Measurements from ENCODE around the gene FAM124B.

Gene FAM124B

DNA sequence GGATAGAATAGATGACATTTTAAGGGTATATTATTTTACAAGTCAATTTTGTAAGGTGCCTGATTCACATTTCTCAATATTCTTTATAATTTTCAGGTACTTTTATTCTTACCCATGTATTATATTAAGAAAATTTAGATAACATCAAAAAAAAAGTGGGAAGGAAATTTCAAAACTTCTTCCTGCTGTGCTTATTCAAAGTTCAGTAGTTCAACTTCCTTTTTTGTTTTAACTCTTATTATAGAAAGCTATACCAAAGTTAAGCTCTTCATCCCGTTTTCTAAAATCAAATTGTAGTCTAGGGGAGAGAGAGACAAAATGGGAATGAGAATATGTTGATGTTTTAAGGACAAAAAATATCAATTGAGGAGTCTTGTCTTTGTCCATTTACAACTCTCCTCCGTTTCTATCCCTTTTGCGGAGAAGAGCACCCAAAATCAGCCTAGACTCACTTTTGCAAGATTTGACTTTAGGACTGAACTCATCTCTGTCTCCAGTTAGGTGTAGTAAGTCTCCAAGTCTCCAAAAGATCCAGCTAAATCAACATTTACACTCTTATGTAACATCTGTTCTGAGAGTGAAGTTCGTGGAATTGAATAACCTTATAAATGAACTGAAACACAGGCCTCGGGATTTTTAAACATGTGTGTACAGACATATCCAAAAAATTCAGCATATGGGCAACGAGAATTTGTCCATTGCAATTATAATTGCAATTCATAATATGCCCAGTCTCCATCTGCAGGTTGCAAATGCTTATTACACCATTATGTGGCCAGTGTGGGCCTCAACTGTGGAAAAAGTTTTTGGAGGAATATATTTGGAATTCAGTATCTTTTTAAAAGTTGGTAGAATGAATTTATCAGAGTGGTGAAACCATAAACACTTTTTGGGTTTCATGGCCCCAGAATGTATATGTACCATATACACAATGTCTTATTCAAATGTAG, 23.9 kb downstream of the FAM124B start:
- DNase-seq (ENCODE audit: extremely low read depth, low read depth) = no peak
- H3K4me3 ChIP-seq (replicated peaks; ENCODE audit: low read depth, low read length) = no peak overlapping the region
- TF ChIP-seq, protein P1, sequence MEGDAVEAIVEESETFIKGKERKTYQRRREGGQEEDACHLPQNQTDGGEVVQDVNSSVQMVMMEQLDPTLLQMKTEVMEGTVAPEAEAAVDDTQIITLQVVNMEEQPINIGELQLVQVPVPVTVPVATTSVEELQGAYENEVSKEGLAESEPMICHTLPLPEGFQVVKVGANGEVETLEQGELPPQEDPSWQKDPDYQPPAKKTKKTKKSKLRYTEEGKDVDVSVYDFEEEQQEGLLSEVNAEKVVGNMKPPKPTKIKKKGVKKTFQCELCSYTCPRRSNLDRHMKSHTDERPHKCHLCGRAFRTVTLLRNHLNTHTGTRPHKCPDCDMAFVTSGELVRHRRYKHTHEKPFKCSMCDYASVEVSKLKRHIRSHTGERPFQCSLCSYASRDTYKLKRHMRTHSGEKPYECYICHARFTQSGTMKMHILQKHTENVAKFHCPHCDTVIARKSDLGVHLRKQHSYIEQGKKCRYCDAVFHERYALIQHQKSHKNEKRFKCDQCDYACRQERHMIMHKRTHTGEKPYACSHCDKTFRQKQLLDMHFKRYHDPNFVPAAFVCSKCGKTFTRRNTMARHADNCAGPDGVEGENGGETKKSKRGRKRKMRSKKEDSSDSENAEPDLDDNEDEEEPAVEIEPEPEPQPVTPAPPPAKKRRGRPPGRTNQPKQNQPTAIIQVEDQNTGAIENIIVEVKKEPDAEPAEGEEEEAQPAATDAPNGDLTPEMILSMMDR (IDR thresholded peaks at IDR 0.05; ENCODE audit: low read depth, low read length, missing control alignments) = peak; percentile 10

DNA sequence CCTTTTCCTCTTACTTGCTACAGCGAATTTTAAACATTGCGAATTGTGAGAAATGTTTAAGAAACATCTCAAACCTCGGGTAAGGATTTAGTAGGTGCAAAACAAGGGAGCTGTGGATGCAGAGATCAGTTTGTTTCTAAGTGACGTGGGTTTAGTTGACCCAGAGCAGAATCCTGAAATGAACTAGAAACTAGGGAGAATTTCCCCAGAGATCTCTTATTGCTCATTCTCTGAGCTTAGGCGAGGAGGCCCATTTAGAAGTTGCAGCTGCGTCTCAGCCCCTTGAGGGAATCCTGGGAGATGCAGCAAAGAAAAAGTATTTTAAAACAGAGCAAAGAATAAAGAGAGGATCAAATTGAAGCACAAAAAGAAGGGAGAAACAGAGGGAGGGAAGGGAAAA, 29.3 kb downstream of the FAM124B start:
- no peak overlapping the region for H3K4me3 ChIP-seq (replicated peaks; ENCODE audit: low read depth, low read length)
- no peak for DNase-seq (ENCODE audit: extremely low read depth, low read depth)
- TF ChIP-seq, protein P1 (IDR thresholded peaks at IDR 0.05; ENCODE audit: low read depth, low read length, missing control alignments) = no peak

GRCh38 chr2:224369028-224369632, 32.8 kb downstream of the FAM124B start:
- H3K4me3 ChIP-seq (replicated peaks; ENCODE audit: low read depth, low read length) = no peak overlapping the region
- TF ChIP-seq, protein P1 (IDR thresholded peaks at IDR 0.05; ENCODE audit: low read depth, low read length, missing control alignments) = peak; percentile 62
- DNase-seq (ENCODE audit: extremely low read depth, low read depth) = no peak

- DNase-seq (ENCODE audit: extremely low read depth, low read depth) = no peak
- TF ChIP-seq, protein P1 (IDR thresholded peaks at IDR 0.05; ENCODE audit: low read depth, low read length, missing control alignments) = no peak
- no peak overlapping the region for H3K4me3 ChIP-seq (replicated peaks; ENCODE audit: low read depth, low read length)
These were observed 35.6 kb downstream of the FAM124B start for GRCh38 chr2:224366267-224366844.

GRCh38 chr2:224365331-224365730, 36.6 kb downstream of the FAM124B start:
- no peak for DNase-seq (ENCODE audit: extremely low read depth, low read depth)
- no peak overlapping the region for H3K4me3 ChIP-seq (replicated peaks; ENCODE audit: low read depth, low read length)
- TF ChIP-seq, protein P1 (IDR thresholded peaks at IDR 0.05; ENCODE audit: low read depth, low read length, missing control alignments) = no peak

- DNase-seq (ENCODE audit: extremely low read depth, low read depth) = no peak
- TF ChIP-seq, protein P1 (IDR thresholded peaks at IDR 0.05; ENCODE audit: low read depth, low read length, missing control alignments) = peak; percentile 9
- H3K4me3 ChIP-seq (replicated peaks; ENCODE audit: low read depth, low read length) = no peak overlapping the region
These were observed 38.6 kb downstream of the FAM124B start for GRCh38 chr2:224363281-224363680.

All from HFF-Myc (cell line).